ENCODE data around the gene HDAC10.

The HDAC10 gene

GRCh38 chr22:50238755-50239154 lies 12.3 kb downstream of the HDAC10 start:
- DNase-seq (ENCODE audit: low read depth, low spot score) = no peak

GRCh38 chr22:50236731-50237409 lies 14.2 kb downstream of the HDAC10 start:
- no peak for DNase-seq (ENCODE audit: low read depth, low spot score)

- DNase-seq (ENCODE audit: low read depth, low spot score) = no peak
Measured at GRCh38 chr22:50233223-50233622, 17.8 kb downstream of the HDAC10 start.

GRCh38 chr22:50232481-50233151 lies 18.4 kb downstream of the HDAC10 start:
- DNase-seq (ENCODE audit: low read depth, low spot score) = no peak

GRCh38 chr22:50229370-50229769 lies 21.7 kb downstream of the HDAC10 start:
- DNase-seq (ENCODE audit: low read depth, low spot score) = no peak

- DNase-seq (ENCODE audit: low read depth, low spot score) = no peak
Measured at GRCh38 chr22:50228366-50228765, 22.7 kb downstream of the HDAC10 start.

- DNase-seq (ENCODE audit: low read depth, low spot score) = no peak
Measured at GRCh38 chr22:50227579-50228215, 23.4 kb downstream of the HDAC10 start.

- DNase-seq (ENCODE audit: low read depth, low spot score) = no peak
Measured at GRCh38 chr22:50226875-50227165, 24.2 kb downstream of the HDAC10 start.

GRCh38 chr22:50226063-50226874 lies 24.8 kb downstream of the HDAC10 start:
- no peak for DNase-seq (ENCODE audit: low read depth, low spot score)

- no peak for DNase-seq (ENCODE audit: low read depth, low spot score)
Measured at GRCh38 chr22:50225200-50225969, 25.7 kb downstream of the HDAC10 start.

- DNase-seq (ENCODE audit: low read depth, low spot score) = no peak
Measured at GRCh38 chr22:50224071-50224470, 27.0 kb downstream of the HDAC10 start.

- no peak for DNase-seq (ENCODE audit: low read depth, low spot score)
Measured at GRCh38 chr22:50222508-50222907, 28.6 kb downstream of the HDAC10 start.

GRCh38 chr22:50221410-50222300 lies 29.4 kb downstream of the HDAC10 start:
- no peak for DNase-seq (ENCODE audit: low read depth, low spot score)

GRCh38 chr22:50220603-50221409 lies 30.3 kb downstream of the HDAC10 start:
- DNase-seq (ENCODE audit: low read depth, low spot score) = no peak

GRCh38 chr22:50219800-50220602 lies 31.1 kb downstream of the HDAC10 start:
- no peak for DNase-seq (ENCODE audit: low read depth, low spot score)

GRCh38 chr22:50218996-50219727 lies 31.9 kb downstream of the HDAC10 start:
- no peak for DNase-seq (ENCODE audit: low read depth, low spot score)

GRCh38 chr22:50218153-50218995 lies 32.7 kb downstream of the HDAC10 start:
- DNase-seq (ENCODE audit: low read depth, low spot score) = no peak
